COLO829 (cell line): ENCODE data around the gene CFAP45.

Source experiments
- DNase-seq: peaks from one replicate; pipeline ENCODE4 v3.0.0; 2012; ENCODE audit warnings: low spot score

Gene CFAP45

GRCh38 chr1:159827102-159827490 is 72.9 kb downstream of the CFAP45 start:
- DNase-seq: no peak

- no peak for DNase-seq
These were observed 73.4 kb downstream of the CFAP45 start, which contains the start of gene SLAMF8 for GRCh38 chr1:159826441-159827101. TSS of gene SLAMF8 (plus strand) at chr1:159826873. CDS start at chr1:159826899, 26 bp downstream.

GRCh38 chr1:159825564-159825963 is 74.4 kb downstream of the CFAP45 start:
- no peak for DNase-seq

GRCh38 chr1:159823406-159823805 is 76.6 kb downstream of the CFAP45 start:
- DNase-seq: no peak
